Testis (tissue), 2 donors: ENCODE data around the gene TRIM29.

ENCODE experiments used
- CTCF ChIP-seq, 3 experiments: fragments of 450-650 bp in 2 of 3; fragments of 200-600 bp in 1 of 3; sonication (generic) in 1 of 3; IDR thresholded peaks; one replicate each; pipeline ENCODE4 v1.5.1; 2016 to 2019; ENCODE audit warnings: antibody characterized with exemption in 3 of 3, mild to moderate bottlenecking in 2 of 3, moderate library complexity in 1 of 3
- POLR2A ChIP-seq: fragments of 450-650 bp; IDR thresholded peaks from one replicate; pipeline ENCODE4 v1.6.1; 2017; ENCODE audit warnings: antibody characterized with exemption, mild to moderate bottlenecking, moderate library complexity

- no peak for TF ChIP-seq CTCF (IDR thresholded peaks at IDR 0.05)
- TF ChIP-seq POLR2A = no peak
Measured at GRCh38 chr11:120173019-120173705, 35.2 kb upstream of the TRIM29 start.
